SW480 (cell line): ENCODE results near the gene MRPL21.
A peak's percentile ranks its signal among the peaks of the same experiment; 100 is the strongest.

Source experiments
- DNase-seq: peaks from one replicate; pipeline ENCODE4 v3.0.0-alpha.2; 2016; ENCODE audit warnings: low spot score

The MRPL21 gene

GRCh38 chr11:68903288-68904247, at the start of gene MRPL21, which contains the start of gene IGHMBP2:
Gene MRPL21, minus strand, starts transcription at chr11:68903832. Its CDS starts 22 bp downstream, at chr11:68903810.
Gene IGHMBP2, plus strand, starts transcription at chr11:68903891. Its CDS starts 62 bp downstream, at chr11:68903953.
- peak; percentile 78 for DNase-seq

GRCh38 chr11:68950762-68951161, 47.1 kb upstream of the MRPL21 start:
- DNase-seq = no peak

DNA sequence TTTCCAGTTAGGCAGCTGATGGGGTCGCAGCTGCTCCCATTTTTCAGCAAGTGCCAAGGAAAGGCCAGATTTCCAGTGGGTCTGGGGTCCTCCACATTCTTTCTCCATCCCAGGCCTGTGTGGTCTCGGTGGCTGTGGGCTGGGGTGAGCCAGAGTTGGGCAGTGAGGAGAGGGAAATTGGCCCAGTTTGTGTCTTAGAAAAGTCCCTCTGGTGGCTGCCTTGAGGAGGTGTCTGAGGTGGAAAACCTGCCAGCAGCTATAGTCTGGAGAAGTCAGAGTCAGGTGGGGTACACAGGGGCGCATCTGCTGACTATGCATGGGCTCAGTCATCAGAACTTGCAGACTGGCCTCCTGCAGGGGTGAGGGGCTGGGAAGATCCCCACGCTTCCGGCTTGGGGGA, 46.6 kb upstream of the MRPL21 start:
- DNase-seq = peak; percentile 17

- no peak for DNase-seq
These were observed 45.3 kb upstream of the MRPL21 start for GRCh38 chr11:68948935-68949334.

GRCh38 chr11:68948496-68948895, 44.9 kb upstream of the MRPL21 start:
- no peak for DNase-seq

GRCh38 chr11:68947151-68947550, 43.5 kb upstream of the MRPL21 start:
- DNase-seq = no peak

GRCh38 chr11:68946416-68947090, 42.9 kb upstream of the MRPL21 start:
- no peak for DNase-seq

DNA sequence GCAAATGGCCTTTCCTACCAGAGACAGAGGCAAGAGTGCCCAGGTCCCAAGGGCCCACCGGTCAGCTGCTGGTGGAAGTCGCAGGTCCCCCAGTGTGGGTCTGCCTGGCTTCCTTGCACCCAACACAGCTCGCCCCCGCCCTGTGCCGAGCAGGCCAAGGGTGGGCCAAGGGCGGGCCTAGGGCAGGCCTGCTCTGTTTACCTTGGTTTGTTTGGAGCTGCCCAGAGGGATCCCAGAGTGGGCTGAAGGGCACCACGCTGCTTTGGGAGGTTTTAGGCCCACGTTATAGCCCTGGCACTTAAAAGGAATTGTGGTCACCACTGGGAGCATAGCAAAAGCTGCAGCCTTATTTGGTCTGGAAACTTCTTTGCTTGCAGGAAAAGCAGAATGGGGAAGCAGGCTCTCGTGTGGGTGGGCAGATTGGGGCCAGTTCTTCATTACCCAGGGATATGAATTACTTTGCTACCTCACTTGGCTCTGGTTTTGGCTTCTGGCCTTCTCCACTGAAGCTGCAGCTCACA, 39.2 kb upstream of the MRPL21 start:
- DNase-seq = no peak

DNA sequence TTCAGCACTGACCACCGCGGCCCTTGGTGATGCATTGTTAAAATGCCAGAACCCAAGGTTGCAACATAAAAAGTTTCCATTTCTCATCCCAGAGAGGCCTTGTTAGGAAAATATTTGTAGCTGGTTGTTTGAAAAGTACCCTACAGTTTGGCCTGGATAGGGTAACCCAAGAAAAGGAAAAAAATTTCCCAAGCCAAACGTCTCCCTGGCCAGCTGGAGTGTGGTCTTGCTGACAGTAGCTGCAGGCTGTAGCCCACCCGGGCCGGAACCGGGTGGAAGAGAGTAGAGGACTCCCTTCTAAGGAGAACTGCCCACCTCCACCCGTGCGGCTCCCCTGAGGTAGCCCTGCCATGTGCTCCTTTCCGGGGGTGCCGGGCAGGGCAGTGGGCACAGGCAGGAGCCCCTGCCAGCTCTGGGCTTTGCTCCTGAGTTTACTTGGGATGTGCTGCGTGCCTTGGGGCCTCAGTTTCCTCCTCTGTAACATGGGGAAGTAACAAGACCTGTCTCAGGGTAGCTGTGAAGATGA, 38.5 kb upstream of the MRPL21 start:
- DNase-seq = no peak

- DNase-seq = no peak
These were observed 37.9 kb upstream of the MRPL21 start for GRCh38 chr11:68941324-68942094.

DNA sequence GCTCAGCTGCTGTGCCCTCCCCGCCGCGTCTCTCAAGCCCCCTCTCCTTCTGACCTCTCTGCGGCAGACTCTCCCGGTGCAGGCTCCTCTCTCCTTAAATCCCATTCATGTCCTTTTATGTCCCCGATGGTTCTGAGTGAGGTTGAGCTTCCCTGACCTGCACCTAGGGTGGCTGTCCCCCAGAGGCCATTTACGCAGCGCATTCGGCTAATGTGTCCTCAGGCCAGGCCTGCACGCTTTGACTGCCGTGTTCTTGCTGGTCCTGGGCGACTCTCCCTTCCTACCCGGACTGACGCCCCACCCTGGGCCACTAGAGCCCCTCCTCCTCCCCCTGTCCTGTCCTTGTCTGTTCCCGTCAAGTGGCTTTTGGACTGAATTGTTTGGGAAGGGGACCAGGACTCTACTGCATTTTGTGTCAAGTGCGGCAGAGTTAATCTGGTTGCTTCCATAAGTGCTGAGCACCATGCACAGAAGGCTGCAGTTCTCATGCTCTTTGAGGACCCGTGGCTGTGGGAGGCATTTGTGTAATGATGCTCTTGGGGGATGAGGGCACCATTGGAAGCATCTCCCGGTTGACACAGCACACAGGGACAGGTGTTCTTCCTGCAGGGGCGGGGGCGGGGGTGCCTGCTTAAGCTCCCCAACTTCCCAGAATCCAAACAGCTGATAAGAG, 37.2 kb upstream of the MRPL21 start:
- DNase-seq = no peak

- no peak for DNase-seq
These were observed 36.2 kb upstream of the MRPL21 start for GRCh38 chr11:68939583-68940555.

DNA sequence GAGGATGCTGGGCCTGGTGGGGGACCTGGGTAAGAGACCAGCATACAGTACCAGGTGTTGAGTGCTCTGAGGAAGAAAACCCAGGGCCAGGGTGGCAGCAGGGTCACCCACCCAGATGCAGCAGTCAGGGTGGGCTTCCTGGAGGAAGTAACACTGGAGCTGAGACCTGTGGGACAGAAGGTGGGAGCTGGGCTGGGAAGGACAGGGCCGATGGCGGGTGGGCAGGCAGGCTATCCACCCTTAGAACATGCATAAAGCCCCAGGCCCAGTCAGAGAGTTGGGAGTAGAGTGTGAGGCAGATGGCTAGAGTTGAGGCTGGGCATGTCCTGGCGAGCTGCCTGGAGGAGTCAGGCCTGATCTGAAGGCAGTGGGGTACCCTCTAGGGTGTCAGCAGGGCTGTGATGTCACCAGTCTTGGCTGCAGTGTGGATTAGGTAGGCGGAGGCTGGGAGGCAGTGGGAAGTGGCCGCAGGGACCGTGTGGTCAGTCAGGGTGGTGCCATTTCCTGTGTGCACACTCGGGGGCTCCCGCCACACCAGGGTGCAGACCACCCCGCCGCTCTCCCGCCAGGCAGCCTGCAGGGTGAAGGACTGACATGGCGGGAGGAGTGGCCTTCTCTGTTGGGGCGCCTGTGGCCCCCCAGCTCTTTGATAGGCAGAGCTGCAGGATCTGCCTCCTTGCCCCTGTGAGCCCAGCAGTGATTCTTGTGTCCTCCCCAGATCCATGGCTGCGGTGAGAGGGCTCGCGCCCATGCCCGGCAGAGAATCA, 35.4 kb upstream of the MRPL21 start:
- DNase-seq = no peak

- no peak for DNase-seq
These were observed 34.5 kb upstream of the MRPL21 start for GRCh38 chr11:68938088-68938487.

DNA sequence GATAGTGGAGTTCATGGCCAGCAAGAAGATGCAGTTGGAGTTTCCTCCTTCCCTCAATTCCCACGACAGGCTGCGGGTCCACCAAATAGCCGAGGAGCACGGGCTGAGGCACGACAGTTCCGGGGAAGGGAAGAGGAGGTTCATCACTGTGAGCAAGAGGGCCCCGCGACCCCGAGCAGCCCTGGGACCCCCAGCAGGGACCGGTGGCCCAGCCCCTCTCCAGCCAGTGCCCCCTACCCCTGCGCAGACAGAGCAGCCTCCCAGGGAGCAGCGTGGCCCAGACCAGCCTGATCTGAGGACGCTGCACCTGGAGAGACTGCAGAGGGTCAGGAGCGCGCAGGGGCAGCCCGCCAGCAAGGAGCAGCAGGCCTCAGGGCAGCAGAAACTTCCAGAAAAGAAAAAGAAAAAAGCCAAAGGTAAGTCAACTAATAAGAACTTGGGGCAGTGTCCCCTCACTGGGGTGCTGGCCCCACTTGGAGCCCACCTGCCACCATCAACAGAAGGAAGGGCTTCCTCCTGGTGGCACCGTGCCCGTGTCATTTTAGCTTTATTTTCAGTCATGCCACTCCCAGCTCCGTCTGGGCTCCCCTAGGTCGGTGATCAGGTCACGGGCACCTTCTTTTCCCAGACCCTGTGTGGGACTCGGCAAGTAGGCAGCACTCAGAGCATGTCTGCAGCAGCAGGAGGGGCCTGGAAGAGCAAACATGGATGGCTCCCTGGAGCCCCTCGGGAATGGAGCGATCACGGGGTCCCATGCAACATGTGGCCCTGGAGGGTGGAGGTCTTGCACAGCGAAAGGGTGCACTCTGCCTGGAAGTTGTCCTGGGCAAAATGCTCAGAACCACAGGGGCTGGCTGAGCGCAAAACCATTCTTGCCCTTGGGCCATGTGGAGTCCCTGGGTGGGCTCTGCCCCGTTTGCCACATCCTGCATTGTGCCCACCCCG, 33.3 kb upstream of the MRPL21 start:
- DNase-seq = no peak

DNA sequence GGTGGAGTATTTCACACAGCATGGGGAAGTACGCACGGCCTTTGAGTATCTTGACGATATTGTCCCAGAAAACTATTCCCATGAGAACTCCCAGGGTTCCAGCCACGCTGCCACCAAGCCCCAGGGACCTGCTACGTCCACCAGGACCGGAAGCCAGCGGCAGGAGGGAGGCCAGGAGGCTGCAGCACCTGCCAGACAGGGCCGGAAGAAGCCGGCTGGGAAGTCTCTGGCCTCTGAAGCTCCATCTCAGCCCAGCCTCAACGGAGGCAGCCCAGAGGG, 32.7 kb upstream of the MRPL21 start:
- no peak for DNase-seq

- no peak for DNase-seq
These were observed 32.1 kb upstream of the MRPL21 start for GRCh38 chr11:68935516-68936357.
